Measurements from ENCODE around the gene SLC19A1.

The SLC19A1 gene

DNA sequence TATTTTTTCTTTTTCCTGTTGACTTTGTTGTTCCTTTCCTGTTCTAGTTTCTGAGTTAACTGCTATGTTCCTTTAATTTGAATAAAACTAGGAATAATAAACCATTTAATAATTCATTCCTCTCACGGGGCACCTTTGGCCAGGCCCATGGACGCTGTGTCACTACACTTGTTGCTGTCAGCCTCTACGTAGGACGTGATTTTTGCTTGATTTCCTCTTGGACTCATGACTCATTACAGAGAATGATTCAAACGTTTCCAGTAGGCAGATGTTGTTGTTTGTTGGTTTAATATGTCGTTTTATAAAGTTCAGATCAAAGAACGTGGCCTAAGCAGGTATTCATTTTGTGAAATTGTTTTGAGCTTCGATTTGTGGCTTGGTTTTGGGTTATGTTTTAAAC, 9.1 kb upstream of the SLC19A1 start:
- peaks cover 3% of the 10 kb centered on the region for H3K27me3 ChIP-seq (ENCODE audit: control insufficient read depth, insufficient read depth, low read length, poor library complexity, severe bottlenecking)
- 83 to 89% methylated on average over 8 of the region's 8 CpGs for WGBS, 2 experiments
- H3K27ac ChIP-seq (ENCODE audit: insufficient read depth, low read depth, low read length, poor library complexity, severe bottlenecking), result no peak overlapping the region
- H3K4me3 ChIP-seq (ENCODE audit: insufficient read depth, low read depth, low read length), result no peak overlapping the region
- no peaks in the 10 kb centered on the region for H3K4me1 ChIP-seq (ENCODE audit: control insufficient read depth, insufficient read depth, low read length)
- H3K36me3 ChIP-seq (ENCODE audit: control insufficient read depth, insufficient read depth, low read length), result no peaks in the 10 kb centered on the region
- H3K9me3 ChIP-seq (ENCODE audit: control insufficient read depth, low read length), result no peaks in the 10 kb centered on the region

DNA sequence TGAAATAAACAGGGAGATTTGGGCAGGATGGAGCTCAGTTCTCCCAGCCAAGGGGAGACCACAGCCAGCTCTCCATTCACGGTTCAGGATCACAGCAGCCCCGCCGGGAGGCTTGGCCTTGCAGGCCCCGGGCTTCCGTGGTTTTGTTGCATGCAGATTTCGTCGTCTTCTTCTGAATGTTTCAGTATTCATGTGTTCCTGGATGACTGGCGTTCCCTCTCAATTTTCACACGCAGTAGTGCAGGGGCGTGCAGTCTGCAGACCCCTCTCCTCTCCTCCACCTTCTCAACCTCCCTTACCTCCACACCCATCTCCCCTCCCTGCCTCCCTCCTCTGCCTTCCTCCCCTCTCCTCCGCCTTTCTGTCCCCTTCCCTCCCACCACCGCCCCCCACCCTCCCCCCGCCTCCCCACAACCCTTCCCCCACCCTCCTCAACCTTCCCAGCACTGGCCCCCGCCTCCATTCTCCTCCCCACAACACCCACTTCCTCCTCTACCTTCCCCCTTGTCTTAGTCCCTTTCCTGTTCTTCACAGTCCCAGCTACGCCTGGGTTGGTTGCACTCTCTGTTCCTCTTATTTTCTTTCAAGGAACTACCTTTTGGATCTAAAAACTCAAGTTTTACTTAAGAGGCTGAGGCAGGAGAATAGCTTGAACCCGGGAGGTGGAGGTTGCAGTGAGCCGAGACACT, 8.4 kb upstream of the SLC19A1 start:
- 49 to 58% methylated on average over 14 of the region's 17 CpGs for WGBS, 2 experiments
- Histone ChIP-seq H3K4me3 (ENCODE audit: insufficient read depth, low read depth, low read length) (no peak overlapping the region), H3K9me3 (ENCODE audit: control insufficient read depth, low read length) (no peaks in the 10 kb centered on the region), H3K27me3 (ENCODE audit: control insufficient read depth, insufficient read depth, low read length, poor library complexity, severe bottlenecking) (peaks cover 3% of the 10 kb centered on the region), H3K27ac (ENCODE audit: insufficient read depth, low read depth, low read length, poor library complexity, severe bottlenecking) (no peak overlapping the region), H3K4me1 (ENCODE audit: control insufficient read depth, insufficient read depth, low read length) (no peaks in the 10 kb centered on the region), H3K36me3 (ENCODE audit: control insufficient read depth, insufficient read depth, low read length) (no peaks in the 10 kb centered on the region)

DNA sequence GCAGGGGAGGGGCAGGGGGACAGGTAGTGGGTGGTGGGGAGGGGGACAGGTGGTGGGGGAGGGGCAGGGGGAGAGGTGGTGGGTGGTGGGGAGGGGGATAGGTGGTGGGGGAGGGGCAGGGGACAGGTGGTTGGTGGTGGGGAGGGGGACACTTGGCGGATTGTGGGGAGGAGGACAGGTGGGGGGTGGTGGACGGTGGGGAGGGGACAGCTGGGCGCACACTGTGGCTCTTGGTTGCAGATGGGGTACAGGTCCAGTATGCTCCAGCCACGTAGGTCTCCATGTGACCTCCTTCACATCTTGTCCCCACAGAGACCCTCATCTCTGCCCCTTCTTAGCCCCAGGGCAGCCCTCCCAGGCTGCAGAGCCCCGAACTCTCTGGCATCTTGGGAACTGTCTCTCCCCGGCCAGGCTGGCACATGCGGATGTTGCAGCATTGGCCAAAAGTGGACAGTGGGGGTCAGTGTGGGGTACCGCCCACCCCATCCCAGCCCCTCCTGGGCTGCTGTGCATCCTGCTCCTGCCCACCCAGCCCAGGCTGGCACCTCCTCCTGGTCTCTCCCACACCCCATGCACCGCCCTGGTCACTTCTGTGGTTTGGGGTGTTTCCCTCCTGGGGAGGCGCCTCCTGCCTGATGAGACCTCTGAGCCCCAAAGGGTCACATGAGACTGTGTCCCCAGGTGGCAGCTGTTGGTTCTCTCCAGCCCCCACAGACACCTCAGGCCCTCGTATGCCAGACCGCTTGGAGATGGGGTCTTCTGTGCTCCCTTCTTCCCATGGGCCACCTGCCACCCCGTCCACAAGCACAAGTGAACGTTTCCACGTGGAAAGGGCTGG, 7.6 kb upstream of the SLC19A1 start:
- Histone ChIP-seq H3K4me3 (ENCODE audit: insufficient read depth, low read depth, low read length) (no peak overlapping the region), H3K4me1 (ENCODE audit: control insufficient read depth, insufficient read depth, low read length) (no peaks in the 10 kb centered on the region), H3K36me3 (ENCODE audit: control insufficient read depth, insufficient read depth, low read length) (no peaks in the 10 kb centered on the region), H3K27ac (ENCODE audit: insufficient read depth, low read depth, low read length, poor library complexity, severe bottlenecking) (no peak overlapping the region), H3K27me3 (ENCODE audit: control insufficient read depth, insufficient read depth, low read length, poor library complexity, severe bottlenecking) (peaks cover 3% of the 10 kb centered on the region), H3K9me3 (ENCODE audit: control insufficient read depth, low read length) (no peaks in the 10 kb centered on the region)
- WGBS, 2 experiments, result 89 to 90% methylated on average over 15 of the region's 15 CpGs

DNA sequence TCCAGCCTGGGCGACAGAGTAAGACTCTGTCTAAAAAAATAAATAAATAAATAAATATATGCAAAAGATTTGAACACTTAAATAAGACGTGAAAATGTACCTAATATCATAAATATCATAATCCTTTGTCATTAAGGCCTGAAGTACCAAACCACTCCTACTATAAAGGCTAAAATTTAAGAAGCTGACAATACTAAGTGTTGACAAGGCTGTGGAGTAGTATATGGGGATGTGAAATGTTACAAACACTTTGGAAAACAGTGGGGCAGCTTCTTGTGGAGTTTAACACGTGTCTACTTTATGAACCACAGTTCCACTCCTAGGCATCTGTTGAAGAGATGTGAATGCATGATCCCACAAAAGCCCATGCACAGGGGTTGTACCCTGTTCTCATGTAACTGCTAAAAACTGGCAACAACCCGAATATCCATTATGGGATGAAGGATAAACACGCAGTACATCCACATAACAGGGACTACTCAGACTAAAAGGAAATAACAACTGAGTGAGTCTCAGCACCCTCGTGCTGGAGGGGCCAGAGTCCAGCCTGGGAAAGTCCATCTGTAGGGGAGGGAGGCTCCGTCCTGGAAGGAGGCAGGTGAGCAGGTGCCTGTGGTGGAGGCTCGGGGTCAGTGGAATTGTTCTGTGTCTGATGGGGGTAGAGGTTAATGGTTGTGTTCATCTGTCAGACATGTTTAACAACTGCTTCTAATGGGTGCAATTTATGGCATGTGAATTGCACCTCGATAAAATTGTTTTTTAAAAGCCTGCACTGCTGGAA, 6.7 kb upstream of the SLC19A1 start:
- Histone ChIP-seq H3K9me3 (ENCODE audit: control insufficient read depth, low read length) (no peaks in the 10 kb centered on the region), H3K4me3 (ENCODE audit: insufficient read depth, low read depth, low read length) (no peak overlapping the region), H3K36me3 (ENCODE audit: control insufficient read depth, insufficient read depth, low read length) (no peaks in the 10 kb centered on the region), H3K27ac (ENCODE audit: insufficient read depth, low read depth, low read length, poor library complexity, severe bottlenecking) (no peak overlapping the region), H3K4me1 (ENCODE audit: control insufficient read depth, insufficient read depth, low read length) (peaks cover 1% of the 10 kb centered on the region), H3K27me3 (ENCODE audit: control insufficient read depth, insufficient read depth, low read length, poor library complexity, severe bottlenecking) (no peaks in the 10 kb centered on the region)
- WGBS, 2 experiments, result 94% methylated on average over 7 of the region's 9 CpGs

DNA sequence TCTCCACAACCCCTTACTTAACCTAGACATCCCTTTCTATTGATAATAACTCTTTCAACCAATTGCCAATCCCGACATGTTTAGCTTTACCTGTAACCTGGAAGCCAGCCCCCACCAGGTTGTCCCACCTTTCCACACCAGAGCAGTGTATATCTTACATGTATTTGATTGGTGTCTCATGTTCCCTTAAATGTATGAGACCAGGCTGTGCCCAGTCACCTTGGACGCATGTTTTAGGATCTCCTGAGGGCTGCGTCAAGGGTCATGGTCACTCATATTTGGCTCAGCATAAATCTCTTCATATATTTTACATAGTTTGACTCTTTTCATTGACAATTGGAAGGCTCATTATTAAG, 5.3 kb upstream of the SLC19A1 start:
- WGBS, 2 experiments, result 91 to 98% methylated on average over 3 of the region's 3 CpGs

DNA sequence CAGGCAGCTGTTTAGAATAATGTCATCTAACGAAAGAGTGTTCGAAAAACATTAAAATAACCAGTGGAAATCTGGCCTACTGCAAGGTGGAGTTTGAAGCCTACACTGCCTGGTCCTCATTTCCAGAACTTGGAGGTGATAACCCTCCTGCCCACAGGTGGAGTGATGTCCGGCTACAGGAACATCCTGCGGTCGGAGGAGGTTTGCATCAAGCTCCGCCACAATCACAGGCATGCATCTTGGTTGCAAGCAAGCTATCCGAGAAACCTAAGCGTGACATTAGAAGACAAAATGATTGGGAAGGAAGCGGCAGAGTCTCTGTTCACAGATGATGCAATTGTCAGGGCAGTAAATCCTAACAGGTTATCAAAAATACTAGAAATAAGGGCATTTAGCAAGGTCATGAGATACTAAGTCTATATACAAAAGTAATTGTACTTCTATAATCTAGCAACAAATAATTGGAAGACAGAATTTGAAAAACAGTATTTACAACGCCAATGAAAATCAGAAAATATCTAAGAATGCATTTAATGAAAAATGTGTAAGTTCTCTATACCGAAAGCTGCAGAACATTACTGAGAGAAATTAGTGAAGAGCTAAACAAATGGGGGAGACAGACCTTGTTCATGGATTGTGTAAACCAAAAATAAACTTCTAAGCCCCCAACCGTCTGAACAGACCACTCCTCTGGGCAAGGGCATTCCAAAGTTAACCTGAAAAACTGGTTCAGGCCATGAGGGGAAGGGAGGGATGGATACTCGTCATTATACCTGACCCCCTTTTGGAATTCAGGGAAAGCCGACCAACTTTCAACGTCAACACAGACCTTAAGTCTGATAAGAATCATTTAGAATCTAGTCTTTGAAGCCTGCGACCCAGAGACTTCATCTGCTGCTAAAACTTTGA, 4.7 kb upstream of the SLC19A1 start:
- 93 to 94% methylated on average over 16 of the region's 16 CpGs for WGBS, 2 experiments
- Histone ChIP-seq H3K4me1 (ENCODE audit: control insufficient read depth, insufficient read depth, low read length) (peaks cover 13% of the 10 kb centered on the region), H3K4me3 (ENCODE audit: insufficient read depth, low read depth, low read length) (no peak overlapping the region), H3K9me3 (ENCODE audit: control insufficient read depth, low read length) (no peaks in the 10 kb centered on the region), H3K27me3 (ENCODE audit: control insufficient read depth, insufficient read depth, low read length, poor library complexity, severe bottlenecking) (no peaks in the 10 kb centered on the region), H3K36me3 (ENCODE audit: control insufficient read depth, insufficient read depth, low read length) (no peaks in the 10 kb centered on the region), H3K27ac (ENCODE audit: insufficient read depth, low read depth, low read length, poor library complexity, severe bottlenecking) (no peak overlapping the region)

More for the DNA sequence above, 5.3 kb upstream of the SLC19A1 start:
- Histone ChIP-seq H3K27ac (ENCODE audit: insufficient read depth, low read depth, low read length, poor library complexity, severe bottlenecking) (no peak overlapping the region), H3K27me3 (ENCODE audit: control insufficient read depth, insufficient read depth, low read length, poor library complexity, severe bottlenecking) (no peaks in the 10 kb centered on the region), H3K4me3 (ENCODE audit: insufficient read depth, low read depth, low read length) (no peak overlapping the region), H3K36me3 (ENCODE audit: control insufficient read depth, insufficient read depth, low read length) (no peaks in the 10 kb centered on the region), H3K4me1 (ENCODE audit: control insufficient read depth, insufficient read depth, low read length) (peaks cover 13% of the 10 kb centered on the region), H3K9me3 (ENCODE audit: control insufficient read depth, low read length) (no peaks in the 10 kb centered on the region)

DNA sequence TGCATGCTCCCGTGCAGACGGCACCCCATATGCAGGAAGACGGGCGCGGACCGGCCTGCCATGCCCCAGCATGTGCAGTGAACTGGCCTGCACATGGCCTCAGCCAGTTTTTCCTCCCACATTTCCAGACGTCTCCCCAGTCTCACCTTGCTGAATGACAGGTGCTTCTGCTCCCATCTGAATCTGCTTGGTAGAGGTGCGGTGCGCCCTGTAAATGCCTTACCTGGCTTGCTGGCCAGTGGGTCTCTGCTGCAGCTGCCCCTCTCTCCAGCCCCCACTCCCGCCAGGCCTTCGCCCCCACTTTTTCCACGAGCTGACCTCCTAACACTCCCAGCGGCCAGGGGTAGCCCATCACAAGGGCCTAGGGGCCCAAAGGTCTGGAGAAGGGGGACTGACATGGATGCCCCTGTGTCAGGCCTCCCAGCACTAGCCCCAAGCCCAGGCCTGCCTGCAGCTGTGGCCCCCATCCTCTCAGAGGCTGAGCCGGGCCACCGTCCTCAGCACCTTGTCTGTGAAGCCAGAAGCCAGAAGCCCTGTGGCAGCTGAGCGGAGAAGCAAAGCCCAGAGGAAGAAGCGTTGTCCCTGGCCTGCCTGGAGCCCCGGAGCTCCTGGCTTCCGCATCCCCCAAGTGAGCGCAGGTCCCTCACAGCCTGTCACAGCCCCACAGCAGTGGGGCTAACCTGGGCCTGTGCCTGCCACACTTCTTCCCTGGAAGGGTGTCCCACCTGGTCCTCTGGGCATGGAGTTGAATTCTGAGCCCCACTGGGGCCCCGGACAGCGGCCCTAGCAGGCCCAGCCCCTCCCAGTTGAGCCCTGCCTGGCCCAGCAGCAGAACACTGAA, 3.7 kb upstream of the SLC19A1 start:
- Histone ChIP-seq H3K27ac (ENCODE audit: insufficient read depth, low read depth, low read length, poor library complexity, severe bottlenecking) (no peak overlapping the region), H3K4me3 (ENCODE audit: insufficient read depth, low read depth, low read length) (no peak overlapping the region), H3K9me3 (ENCODE audit: control insufficient read depth, low read length) (no peaks in the 10 kb centered on the region), H3K4me1 (ENCODE audit: control insufficient read depth, insufficient read depth, low read length) (peaks cover 20% of the 10 kb centered on the region), H3K27me3 (ENCODE audit: control insufficient read depth, insufficient read depth, low read length, poor library complexity, severe bottlenecking) (no peaks in the 10 kb centered on the region), H3K36me3 (ENCODE audit: control insufficient read depth, insufficient read depth, low read length) (no peaks in the 10 kb centered on the region)
- 89 to 91% methylated on average over 22 of the region's 22 CpGs for WGBS, 2 experiments

DNA sequence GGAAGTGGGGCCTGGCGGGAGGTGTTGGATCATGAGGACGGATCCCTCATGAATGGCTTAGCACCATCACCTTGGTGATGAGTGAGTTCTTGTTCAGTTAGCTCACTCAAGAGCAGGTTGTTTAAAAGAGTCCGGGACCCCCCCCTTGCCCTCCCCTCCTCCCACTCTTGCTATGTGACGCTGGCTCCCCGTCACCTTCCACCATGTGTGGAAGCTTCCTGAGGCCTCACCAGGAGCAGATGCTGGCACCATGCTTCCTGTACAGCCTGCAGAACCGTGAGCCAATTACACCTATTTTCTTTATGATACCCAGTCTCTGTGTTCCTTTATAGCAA, 3.0 kb upstream of the SLC19A1 start:
- WGBS, 2 experiments, result 93% methylated on average over 6 of the region's 6 CpGs
- Histone ChIP-seq H3K9me3 (ENCODE audit: control insufficient read depth, low read length) (no peaks in the 10 kb centered on the region), H3K4me3 (ENCODE audit: insufficient read depth, low read depth, low read length) (no peak overlapping the region), H3K36me3 (ENCODE audit: control insufficient read depth, insufficient read depth, low read length) (no peaks in the 10 kb centered on the region), H3K27me3 (ENCODE audit: control insufficient read depth, insufficient read depth, low read length, poor library complexity, severe bottlenecking) (no peaks in the 10 kb centered on the region), H3K27ac (ENCODE audit: insufficient read depth, low read depth, low read length, poor library complexity, severe bottlenecking) (no peak overlapping the region), H3K4me1 (ENCODE audit: control insufficient read depth, insufficient read depth, low read length) (peaks cover 20% of the 10 kb centered on the region)

Measured in ectodermal cell (in vitro differentiated cells).